Breast epithelium (tissue), 3 donors: Measurements from ENCODE around the gene ATP6AP1.

Experiments
- CTCF ChIP-seq, 3 donors: fragments of 450-650 bp; IDR thresholded peaks; one replicate each; pipeline ENCODE4 v1.5.1; 2016 to 2017; ENCODE audit warnings: antibody characterized with exemption in 3 of 3, mild to moderate bottlenecking in 3 of 3, moderate library complexity in 3 of 3
- POLR2AphosphoS5 ChIP-seq, 3 donors: sonication (generic); formaldehyde crosslinking; IDR thresholded peaks; one replicate each; pipeline ENCODE4 v1.6.1; 2017; ENCODE audit warnings: antibody characterized with exemption in 3 of 3

- TF ChIP-seq CTCF (IDR thresholded peaks at IDR 0.05) (no peak), POLR2AphosphoS5 (IDR thresholded peaks at IDR 0.05) (no peak)
Observed at GRCh38 chrX:154426916-154427770, 1.3 kb upstream of the ATP6AP1 start.
